Sigmoid colon (tissue), 4 donors: ENCODE measurements around the gene TOMM20L.
"Not testable (repeated sequence)": the region's sequence is repeated elsewhere in the genome, so short reads cannot be mapped to it uniquely, and the experiment has no call there.

ENCODE experiments used
- EP300 ChIP-seq, 4 donors: sonication (generic); formaldehyde crosslinking; IDR thresholded peaks; one replicate each; pipeline ENCODE4 v1.6.1; 2017; ENCODE audit warnings: antibody characterized with exemption in 4 of 4
- POLR2A ChIP-seq, 2 donors: fragments of 450-650 bp; IDR thresholded peaks; one replicate each; pipeline ENCODE4 v1.6.1; 2016; ENCODE audit warnings: antibody characterized with exemption in 2 of 2, mild to moderate bottlenecking in 2 of 2, moderate library complexity in 2 of 2
- TF ChIP-seq, protein P1 (sequence below), 4 experiments: fragments of 450-650 bp in 3 of 4; fragments of 200-600 bp in 1 of 4; IDR thresholded peaks; one replicate each; pipeline ENCODE4 v1.5.1; 2016 to 2019; ENCODE audit warnings: antibody characterized with exemption in 4 of 4, mild to moderate bottlenecking in 3 of 4, moderate library complexity in 2 of 4

DNA sequence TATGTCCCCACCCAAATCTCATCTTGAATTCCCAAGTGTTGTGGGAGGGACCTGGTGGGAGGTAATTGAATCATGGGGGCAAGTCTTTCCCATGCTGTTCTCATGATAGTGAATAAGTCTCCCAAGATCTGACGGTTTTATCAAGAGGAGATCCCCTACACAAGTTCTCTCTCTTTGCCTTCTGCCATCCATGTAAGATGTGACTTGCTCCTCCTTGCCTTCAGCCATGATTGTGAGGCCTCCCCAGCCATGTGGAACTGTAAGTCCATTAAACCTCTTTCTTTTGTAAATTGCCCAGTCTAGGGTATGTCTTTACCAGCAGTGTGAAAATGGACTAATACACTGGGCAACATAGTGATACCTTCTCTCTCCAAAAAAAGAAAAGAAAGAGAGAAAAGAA is 21.2 kb downstream of the TOMM20L start:
- TF ChIP-seq, protein P1, sequence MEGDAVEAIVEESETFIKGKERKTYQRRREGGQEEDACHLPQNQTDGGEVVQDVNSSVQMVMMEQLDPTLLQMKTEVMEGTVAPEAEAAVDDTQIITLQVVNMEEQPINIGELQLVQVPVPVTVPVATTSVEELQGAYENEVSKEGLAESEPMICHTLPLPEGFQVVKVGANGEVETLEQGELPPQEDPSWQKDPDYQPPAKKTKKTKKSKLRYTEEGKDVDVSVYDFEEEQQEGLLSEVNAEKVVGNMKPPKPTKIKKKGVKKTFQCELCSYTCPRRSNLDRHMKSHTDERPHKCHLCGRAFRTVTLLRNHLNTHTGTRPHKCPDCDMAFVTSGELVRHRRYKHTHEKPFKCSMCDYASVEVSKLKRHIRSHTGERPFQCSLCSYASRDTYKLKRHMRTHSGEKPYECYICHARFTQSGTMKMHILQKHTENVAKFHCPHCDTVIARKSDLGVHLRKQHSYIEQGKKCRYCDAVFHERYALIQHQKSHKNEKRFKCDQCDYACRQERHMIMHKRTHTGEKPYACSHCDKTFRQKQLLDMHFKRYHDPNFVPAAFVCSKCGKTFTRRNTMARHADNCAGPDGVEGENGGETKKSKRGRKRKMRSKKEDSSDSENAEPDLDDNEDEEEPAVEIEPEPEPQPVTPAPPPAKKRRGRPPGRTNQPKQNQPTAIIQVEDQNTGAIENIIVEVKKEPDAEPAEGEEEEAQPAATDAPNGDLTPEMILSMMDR (IDR thresholded peaks at IDR 0.05), result not testable (repeated sequence)
- not testable (repeated sequence) for TF ChIP-seq POLR2A, EP300 (IDR thresholded peaks at IDR 0.05)
